Effector CD4-positive, alpha-beta T cell (primary cell): ENCODE data around the gene DUSP8.
"Not testable (repeated sequence)": the region's sequence is repeated elsewhere in the genome, so short reads cannot be mapped to it uniquely, and the experiment has no call there.

Experiments
- DNase-seq: peaks from one replicate; pipeline ENCODE4 v3.0.0-alpha.2; 2020
- total RNA-seq: gene quantifications from one replicate; lab custom pipeline; 2026; lab: John Stamatoyannopoulos, UW

Gene DUSP8, protein sequence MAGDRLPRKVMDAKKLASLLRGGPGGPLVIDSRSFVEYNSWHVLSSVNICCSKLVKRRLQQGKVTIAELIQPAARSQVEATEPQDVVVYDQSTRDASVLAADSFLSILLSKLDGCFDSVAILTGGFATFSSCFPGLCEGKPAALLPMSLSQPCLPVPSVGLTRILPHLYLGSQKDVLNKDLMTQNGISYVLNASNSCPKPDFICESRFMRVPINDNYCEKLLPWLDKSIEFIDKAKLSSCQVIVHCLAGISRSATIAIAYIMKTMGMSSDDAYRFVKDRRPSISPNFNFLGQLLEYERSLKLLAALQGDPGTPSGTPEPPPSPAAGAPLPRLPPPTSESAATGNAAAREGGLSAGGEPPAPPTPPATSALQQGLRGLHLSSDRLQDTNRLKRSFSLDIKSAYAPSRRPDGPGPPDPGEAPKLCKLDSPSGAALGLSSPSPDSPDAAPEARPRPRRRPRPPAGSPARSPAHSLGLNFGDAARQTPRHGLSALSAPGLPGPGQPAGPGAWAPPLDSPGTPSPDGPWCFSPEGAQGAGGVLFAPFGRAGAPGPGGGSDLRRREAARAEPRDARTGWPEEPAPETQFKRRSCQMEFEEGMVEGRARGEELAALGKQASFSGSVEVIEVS
- 76.9 reads per million, percentile 77 among the genes with 10 or more reads in this experiment for total RNA-seq

DNA sequence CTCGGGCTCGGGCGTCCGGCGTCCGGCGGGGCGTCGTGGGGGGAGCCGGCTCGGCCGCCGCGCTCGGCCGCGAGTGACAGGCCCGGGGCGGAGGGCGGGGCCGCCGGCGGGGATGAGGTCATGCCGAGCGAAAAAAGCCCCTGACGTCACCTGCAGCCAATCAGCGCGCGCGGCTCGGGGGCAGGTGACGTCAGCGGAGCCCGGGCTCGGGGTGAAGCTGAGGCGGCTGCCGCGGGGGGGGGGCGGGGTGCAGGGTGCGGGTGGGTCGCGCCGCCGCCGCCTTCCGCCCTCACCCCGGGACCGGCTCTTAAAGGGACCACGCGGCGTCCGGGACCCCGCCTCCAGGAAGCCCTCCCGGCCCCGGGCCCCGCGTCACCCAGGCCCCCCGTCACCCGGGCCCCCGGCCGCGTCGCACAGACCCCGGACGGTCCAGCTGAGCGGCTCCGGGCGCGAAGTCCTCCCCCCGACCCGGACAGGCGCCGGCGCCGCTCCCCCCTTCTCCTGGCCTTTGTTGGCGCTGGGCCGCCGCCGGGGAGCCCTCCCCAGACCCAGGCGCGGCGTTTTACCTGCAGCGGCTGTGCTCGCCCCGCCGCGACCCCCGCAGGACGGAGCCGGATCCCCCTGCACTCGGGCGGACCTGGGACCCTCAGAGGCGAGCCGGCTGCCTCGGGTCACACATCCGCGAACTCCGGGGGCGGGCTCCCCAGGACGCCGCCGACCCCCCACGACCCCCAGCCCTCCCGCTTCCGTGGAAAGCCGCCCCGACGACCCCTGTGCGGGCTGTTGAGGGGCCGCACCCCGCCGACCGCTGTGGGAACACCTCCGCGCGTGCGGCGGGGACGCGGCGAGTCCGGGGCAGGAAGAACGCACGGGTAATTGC, at the start of gene DUSP8:
TSS of gene DUSP8 (minus strand) at position 75 of the 880 bp plus-strand sequence. CDS start 6,445 bp downstream, outside the sequence.
- DNase-seq, result peak; percentile 95

DNA sequence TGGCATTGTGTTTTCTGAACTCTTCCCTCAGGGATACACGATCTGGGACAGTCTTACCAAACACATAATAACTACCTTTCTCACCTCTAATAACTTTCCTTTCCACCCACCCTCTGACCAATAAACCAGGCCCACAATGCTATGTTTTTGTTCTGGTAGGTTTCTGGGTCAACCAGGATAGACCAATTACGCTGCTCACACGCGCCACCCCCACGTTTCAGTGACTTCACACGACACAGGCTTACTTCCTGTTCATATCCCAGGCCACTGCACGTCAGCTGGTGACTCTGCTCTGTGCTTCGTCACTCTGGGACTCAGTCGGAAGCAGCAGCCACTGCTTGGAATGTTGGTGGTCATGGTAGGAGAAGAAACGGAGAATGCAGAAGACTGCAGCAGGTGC, 47.4 kb upstream of the DUSP8 start:
- no peak for DNase-seq

DNA sequence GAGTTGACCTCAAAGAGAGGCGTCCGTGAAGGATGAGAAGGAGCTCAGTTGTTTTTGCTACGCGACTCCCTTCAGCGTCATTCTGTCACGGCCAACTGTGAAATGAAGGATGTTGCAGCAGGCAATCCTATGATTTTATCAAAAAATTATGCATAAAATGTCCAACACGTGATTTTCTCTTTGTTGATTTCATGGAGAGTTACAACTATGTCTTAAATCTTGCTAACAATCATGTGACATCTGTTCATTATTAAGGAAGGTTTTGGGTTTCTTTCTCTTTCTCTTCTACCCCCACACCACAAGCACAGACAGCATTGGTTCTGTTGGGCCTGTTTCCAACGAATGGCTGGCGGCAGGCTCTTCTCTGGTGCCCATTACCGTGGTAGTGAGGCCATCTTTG, 46.2 kb upstream of the DUSP8 start:
- no peak for DNase-seq

DNA sequence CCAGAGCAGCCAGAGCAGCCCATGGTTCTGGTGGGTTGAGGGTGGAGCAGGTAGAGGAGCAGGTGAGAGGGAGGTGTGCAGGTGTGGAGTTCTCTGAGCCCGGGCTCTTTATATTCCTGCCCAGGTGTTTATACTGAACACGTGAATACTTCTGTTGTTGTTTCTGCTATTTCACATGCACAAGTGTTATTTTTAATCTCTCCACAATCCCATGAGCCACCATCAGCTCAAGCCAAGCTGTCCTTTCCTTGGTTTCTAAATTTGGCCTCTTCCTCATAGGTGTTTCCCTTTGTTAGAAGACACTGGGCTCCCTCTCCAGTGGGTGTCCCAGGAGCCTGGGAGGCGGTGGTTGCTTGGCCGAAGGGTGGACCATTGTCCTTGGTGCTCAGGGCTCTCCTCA, 36.3 kb upstream of the DUSP8 start, which contains the start of gene KRTAP5-3:
TSS of gene KRTAP5-3 (minus strand) at position 101 of the 400 bp plus-strand sequence. CDS start at position 23, 78 bp downstream.
- no peak for DNase-seq

DNA sequence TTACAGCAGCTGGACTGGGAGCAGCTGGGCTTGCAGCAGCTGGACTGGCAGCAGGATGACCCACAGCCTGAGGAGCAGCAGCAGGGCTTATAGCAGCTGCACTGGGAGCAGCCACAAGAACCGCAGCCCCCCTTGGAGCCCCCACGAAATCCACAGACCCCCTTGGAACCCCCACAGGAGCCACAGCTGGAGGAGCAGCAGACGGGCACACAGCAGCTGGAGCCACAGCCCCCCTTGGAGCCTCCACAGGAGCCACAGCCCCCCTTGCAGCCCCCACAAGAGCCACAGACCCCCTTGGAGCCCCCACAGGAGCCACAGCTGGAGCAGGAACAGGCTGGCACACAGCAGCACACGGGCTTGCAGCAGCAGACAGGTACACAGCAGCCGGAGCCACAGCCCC, 35.8 kb upstream of the DUSP8 start:
- not testable (repeated sequence) for DNase-seq

DNA sequence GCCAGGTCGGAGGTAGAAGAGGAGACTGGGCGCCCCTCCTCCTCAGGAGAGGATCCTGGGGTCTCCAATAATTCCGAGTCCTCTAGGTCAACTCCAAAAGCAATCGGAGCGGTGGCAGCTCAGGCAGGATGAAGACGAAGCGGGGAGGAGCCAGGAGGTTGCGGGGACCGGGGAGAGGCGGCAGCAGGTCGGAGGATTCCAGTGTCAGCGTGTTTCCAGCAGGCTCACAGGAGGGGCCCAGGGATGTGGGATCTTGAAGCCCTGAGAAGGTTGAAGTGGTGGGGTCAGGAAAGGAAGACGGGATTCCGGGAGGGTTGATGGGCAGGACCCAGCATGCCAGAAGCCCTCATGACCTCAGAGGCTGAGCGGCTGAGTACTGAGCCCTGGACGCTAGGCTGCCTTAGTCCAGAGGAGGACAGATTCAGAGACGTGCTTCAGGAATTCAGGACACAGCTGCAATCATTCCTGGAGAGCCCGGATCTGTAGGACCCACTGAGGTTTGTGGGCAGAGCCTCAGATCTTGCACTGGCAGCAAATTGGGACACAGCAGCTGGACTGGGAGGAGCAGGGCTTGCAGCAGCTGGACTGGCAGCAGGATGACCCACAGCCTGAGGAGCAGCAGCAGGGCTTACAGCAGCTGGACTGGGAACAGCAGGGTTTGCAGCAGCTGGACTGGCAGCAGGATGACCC, 35.2 kb upstream of the DUSP8 start:
- DNase-seq, result not testable (repeated sequence)

DNA sequence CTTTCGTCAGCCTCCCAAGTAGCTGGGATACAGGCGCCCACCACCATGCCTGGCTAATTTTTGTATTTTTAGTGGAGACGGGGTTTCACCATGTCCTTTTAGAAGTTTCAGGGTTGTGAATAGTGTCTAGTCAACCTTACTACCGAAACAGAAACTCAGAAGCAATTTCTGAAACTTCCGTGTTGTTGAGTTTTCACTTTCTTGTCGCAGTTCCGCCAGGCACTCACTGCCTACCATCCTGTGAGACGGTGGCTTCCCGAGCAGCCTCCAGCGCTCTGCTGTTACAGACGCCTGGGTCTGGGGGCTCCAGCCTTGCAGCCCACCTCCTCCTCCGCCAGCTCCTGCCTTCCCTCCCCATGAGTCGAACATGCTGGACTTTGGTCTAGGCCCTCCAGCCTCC, 33.9 kb upstream of the DUSP8 start:
- DNase-seq, result not testable (repeated sequence)

DNA sequence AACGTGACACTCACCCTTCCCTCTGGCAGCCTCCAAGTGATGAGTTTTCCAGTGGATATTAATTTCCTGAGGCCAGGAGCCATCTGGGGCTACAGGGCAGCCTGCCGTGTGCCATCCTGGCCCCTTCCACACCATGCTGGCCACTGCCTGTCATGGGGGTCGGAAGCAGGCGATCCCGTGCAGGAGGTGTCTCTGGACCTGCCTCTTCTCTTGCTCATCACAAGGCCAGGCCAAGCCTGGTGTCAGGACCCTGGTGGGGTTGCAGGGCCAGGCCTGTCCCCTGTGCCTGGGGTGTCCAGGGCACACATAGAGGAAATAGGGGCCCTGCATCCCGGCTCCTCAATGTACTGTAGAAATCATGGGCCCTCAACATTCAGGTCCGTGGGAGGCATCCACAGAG, 32.6 kb upstream of the DUSP8 start:
- no peak for DNase-seq

DNA sequence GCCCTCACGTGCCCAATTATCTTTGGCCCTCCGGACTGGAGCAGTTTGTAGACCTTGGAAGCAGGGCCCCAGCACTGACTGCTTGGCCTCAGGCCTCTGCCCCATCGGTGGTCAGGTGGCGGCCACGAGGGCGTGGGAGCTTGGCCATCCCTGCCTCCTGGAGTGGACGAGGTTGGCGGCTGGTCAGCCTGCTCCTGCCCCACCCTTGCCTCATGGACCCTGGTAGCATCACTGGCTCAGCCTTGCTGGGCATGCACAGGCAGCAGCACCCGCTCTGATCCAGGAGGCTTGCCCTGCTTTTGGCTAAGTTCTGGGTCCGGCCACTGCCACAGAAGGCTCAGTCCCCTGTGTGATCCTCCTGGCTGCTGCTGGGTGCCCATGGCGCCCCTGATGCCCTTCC, 32.1 kb upstream of the DUSP8 start:
- DNase-seq, result no peak

DNA sequence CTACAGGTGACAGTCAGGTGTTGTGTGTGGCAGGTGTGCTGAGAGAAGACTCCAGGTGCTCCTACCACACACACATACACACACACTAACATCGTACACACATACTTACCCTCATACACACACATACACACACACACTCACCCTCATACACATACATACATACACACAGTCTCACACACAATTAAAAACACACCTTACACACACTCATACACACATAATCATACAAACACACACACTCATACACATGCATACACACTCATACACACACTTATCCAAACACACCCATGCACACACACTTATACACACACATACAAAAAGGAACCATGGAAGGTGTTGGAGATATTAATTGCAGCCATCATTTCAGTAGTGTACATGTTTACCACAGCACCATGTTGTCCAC, 31.6 kb upstream of the DUSP8 start:
- DNase-seq, result no peak

DNA sequence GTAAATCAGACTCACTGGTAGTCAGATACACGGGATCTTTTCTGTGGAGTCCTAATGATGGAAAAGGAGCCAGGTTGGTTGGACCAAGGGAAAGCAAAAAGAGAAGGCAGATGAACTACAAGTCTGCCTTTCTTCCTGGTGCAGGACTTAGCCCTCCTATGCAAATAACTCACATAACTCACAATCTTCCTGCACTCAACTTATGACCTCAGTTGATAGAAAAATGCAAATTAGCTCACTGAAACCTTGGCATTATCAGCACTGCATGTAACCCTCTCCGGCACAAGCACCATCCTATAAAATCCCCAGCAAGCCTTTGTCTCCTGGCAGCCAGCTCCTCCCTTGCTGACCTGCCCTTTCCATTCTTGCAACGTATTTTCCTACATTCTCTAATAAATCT, 29.6 kb upstream of the DUSP8 start:
- not testable (repeated sequence) for DNase-seq

DNA sequence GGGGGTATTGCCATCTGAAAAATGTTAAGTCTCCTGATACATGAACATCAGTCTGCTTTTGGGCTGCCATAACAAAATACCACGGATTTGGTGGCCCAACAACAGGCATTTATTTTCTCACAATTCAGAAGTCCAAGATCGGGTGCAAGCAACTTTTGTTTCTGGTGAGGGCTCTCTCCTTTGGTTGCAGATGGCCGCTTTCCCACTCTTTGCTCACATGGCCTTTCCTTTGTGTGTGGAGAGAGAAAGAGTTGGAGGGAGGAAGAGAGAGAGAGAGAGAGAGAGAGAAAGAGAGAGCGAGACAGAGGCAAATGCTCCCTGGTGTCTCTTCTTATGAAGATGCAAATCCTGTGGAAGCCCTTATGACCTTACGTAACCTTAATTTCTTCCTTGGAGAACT, 28.6 kb upstream of the DUSP8 start:
- no peak for DNase-seq

DNA sequence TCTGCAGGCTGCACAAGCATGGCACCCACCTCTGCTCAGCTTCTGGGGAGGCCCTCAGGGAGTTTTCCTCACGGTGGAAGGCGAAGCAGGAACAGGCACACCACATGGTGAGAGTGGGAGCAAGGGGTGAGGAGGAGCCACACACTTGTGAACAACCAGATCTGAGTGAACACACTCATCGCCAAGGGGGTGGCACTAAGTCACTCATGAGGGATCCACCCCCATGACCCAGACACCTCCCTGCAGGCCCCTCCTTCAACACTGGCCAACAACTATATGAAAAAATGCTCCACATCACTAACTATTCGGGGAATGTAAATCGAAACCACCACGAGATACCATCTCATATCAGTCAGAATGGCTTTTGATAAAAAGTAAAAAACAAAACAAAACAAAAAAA, 26.7 kb upstream of the DUSP8 start:
- DNase-seq, result no peak

DNA sequence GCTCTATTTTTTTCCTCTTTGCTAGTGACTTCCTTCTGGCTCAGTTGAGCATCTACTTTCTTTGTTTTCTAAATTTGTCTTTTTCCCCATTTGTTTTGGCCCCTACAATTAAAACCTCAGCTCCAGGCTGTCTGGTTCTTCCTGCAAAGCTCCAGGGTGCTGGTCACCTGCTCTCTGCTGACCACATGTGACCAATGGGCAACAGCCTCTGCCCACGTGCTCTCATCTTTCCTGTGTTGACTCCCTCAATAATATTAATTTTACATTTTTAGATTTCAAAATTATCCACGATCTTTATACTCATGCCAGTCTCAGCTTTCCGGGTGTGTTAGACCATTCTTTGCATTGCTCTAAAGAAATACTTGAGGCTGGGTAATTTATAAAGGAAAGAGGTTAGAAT, 26.3 kb upstream of the DUSP8 start:
- not testable (repeated sequence) for DNase-seq

DNA sequence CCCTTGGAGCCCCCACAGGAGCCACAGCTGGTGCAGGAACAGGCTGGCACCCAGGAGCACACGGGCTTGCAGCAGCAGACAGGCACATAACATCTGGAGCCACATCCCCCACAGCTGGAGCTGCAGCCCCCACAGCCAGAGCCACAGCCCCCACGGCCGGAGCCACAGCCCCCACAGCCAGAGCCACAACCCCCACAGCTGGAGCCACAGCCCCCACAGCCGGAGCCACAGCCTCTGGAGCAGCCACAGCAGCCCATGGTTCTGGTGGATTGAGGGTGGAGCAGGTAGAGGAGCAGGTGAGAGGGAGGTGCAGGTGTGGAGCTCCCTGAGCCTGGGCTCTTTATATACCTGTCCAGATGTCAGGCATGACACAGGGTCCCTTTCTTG, 25.9 kb upstream of the DUSP8 start, which contains the start of gene KRTAP5-2:
TSS of gene KRTAP5-2 (minus strand) at position 301 of the 387 bp plus-strand sequence. CDS start at position 257, 44 bp downstream.
- DNase-seq, result no peak

DNA sequence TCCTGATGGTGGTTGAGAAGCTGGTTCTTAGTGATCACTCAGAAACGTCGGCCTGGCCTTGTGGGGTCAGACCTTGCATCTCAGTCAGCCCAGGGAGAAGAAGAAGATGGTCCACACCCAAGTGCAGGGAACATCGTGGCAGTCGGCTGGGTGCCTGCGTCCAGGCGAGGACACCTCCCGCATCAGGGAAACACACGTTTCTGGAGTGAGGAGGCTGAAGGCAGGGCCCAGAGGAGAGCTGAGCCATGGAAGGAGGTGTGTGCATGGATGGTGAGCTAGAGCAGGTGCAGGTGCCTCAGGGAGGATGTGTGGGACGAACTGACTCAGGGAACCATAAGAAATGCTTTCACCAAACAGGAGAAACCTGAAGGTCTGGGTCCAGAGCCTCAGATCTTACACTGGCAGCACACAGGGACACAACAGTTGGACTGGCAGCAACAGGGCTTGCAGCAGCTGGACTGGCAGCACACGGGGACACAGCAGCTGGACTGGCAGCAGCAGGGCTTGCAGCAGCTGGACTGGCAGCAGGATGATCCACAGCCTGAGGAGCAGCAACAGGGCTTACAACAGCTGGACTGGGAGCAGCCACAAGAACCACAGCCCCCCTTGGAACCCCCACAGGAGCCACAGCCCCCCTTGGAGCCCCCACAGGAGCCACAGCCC, 25.4 kb upstream of the DUSP8 start:
- DNase-seq, result no peak

DNA sequence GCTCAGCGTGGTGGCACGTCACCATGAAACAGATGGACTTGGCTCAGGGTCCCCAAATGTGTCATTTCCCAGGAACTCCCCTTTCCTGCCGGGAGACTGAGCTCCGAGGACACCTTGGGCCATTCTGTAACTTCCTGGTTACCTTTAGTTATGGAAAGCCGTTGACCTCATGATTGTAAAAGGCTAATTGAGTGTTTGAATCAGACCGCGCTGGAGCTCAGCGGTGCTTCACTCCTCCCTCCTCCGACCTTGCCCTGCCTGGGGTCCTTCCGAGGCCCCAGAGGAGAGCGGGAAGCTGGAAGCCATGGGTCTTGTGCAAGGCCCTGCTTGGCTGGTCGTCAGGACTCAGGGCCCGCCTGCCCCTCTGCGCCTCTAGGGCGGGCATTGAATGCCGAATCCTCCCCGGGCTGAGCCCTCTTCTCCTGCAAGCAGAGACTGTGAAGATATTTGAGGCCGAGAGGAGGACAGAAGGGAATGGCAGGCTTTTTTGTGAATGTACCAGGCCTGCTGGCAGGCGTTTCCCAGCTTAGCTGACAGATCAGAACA, 24.6 kb upstream of the DUSP8 start:
- not testable (repeated sequence) for DNase-seq

DNA sequence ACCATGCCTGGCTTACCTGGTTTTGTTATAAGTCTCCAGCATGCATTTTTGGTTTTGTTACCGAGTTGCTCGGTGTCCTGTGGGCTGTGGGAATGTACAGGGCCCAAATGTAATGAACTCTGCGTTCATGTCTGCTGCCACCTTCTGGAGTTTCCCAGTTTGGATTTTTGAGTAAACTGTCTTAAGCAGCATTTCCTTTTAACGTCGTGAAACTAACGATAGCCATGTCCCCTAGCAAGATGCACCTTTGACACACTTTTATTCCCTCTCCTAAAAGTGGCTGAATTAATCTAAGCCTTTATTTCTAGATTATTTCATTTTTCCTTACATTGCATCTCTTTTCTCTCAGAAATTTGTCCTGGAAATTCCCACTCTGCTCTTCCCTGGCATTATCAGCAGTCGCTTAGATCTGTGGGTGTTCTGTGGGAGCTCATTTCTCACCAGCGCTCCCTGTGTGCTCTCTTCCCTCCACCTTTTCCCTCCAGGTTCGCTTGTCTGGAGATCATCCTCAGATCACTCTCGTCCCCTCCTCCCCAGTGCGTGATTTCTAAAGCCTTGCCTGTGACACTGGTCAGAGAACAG, 24.0 kb upstream of the DUSP8 start:
- DNase-seq, result not testable (repeated sequence)

DNA sequence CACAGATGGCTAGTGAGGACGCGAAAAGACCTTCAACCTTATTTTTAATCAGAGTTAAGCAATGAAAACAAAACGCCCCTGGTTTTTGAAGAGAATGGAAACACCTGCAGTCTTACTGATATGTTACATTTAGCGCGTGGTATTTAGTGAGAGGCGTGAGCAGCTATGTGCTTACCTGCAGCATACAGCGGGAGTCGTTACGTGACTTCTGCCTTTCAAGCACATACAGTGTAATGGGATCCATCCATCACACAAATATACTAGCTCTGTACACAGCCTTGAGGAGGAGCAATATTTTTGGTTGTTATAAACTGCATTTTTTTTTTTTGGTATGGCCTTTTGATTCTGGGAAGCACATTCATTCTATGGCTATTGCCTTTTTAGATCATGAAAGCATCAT, 20.6 kb upstream of the DUSP8 start:
- DNase-seq, result no peak

DNA sequence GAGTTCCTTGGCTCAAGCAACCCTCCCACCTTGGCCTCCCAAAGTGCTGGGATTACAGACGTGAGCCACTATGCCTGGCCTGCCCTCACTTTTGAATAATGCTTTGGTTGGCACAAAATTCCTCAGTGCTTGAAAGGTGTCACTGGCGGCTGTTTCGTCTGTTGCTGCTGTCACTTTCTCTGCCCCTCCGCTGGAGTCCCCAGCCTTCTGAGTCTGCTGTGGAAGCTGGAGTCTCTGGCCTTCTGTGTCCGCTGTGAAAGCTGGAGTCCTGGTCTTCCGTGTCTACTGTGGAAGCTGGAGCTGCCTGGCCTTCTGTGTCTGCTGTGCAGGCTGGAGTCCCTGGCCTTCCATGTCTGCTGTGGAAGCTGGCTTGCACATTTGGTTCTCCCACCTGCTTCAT, 17.9 kb upstream of the DUSP8 start:
- DNase-seq, result no peak
